Activated CD4-positive, alpha-beta T cell treated with anti-CD3 and anti-CD28 coated beads, Interleukin-2, amount 10 ng/mL, durations not matched to agents 7 days and 5 days (primary cell): ENCODE data around the gene TRDMT1. TPM values are rescaled to one million over a fixed set of nuclear protein-coding genes. Genes with fewer than 3 reads are reported as not detected.
"Not testable (repeated sequence)": the region's sequence is repeated elsewhere in the genome, so short reads cannot be mapped to it uniquely, and the experiment has no call there.

Source experiments
- CTCF ChIA-PET: fragments of 350-600 bp; sonication (Branson Sonifier 250); formaldehyde crosslinking; loops from one replicate; lab custom pipeline; 2021; ENCODE audit warnings: antibody characterized with exemption; lab: Charles Lee
- POLR2A ChIA-PET: fragments of 350-600 bp; sonication (Branson Sonifier 250); formaldehyde crosslinking; loops from one replicate; lab custom pipeline; 2021; ENCODE audit warnings: antibody characterized with exemption; lab: Charles Lee
- DNase-seq: peaks from one replicate; pipeline ENCODE4 v3.0.0-alpha.2; 2020
- H3K27ac Mint-ChIP-seq: one replicate; pipeline ENCODE4 v1.8.0; 2021; ENCODE audit warnings: mild to moderate bottlenecking, moderate library complexity, mixed read lengths
- H3K27me3 Mint-ChIP-seq: one replicate; pipeline ENCODE4 v1.8.0; 2021; ENCODE audit warnings: mixed read lengths
- H3K36me3 Mint-ChIP-seq: one replicate; pipeline ENCODE4 v1.8.0; 2021; ENCODE audit warnings: low read depth, mixed read lengths
- H3K4me1 Mint-ChIP-seq: one replicate; pipeline ENCODE4 v1.8.0; 2021; ENCODE audit warnings: mixed read lengths
- H3K4me3 Mint-ChIP-seq: one replicate; pipeline ENCODE4 v1.8.0; 2021; ENCODE audit warnings: mild to moderate bottlenecking, moderate library complexity, mixed read lengths
- H3K9me3 Mint-ChIP-seq: one replicate; pipeline ENCODE4 v1.8.0; 2021; ENCODE audit warnings: mixed read lengths
- total RNA-seq, 2 experiments: library from RNA; stranded (reverse); gene quantifications; one replicate each; pipeline ENCODE4 v1.2.3, GENCODE V29; 2021

The TRDMT1 gene
- total RNA-seq, 2 experiments from 2014 or later, result 14.1 to 17.2 TPM

- H3K36me3 Mint-ChIP-seq, H3K9me3 Mint-ChIP-seq, H3K27me3 Mint-ChIP-seq, POLR2A ChIA-PET, DNase-seq, H3K4me3 Mint-ChIP-seq, H3K27ac Mint-ChIP-seq: not testable (repeated sequence)
- H3K4me1 Mint-ChIP-seq, result peaks cover 16% of the 10 kb centered on the region
- CTCF ChIA-PET, result interaction anchor here (0.6 to 1.0 kb wide), 2 partner anchors 19 to 674 kb away, joined by 4 to 6 read pairs; no protein-coding TSS in a partner anchor
These were observed 86.5 kb downstream of the TRDMT1 start for GRCh38 chr10:17114878-17115444.

DNA sequence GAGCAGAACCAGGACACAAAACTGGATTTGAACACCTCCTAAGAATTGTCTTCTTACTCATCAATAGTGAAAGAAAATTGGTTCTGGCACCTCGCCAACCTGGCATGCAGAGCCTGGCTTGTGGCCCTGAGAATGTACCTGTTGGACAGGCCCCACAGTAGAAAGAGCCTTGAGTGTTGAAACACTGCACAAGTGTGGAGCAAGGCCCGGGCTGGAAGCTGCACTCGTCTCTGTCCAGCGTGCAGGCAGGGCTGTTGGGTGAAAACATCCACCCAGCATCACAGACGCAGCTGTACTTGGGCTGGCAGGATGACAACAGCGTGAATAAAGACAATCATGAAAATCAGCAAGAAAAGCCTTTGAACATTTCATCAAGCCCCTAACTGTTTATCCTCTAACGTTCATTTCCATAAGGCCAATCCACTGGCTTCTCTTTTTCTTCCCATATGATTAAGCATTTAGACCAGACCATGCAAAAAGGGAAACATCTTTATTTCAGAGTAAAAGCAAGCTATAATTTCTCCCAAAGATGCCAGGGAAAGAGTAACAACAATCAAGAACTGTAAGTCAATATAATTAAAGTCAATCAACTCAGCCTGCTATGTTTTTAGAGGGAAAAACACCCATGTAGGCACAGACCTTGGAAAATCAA is 87.5 kb downstream of the TRDMT1 start:
- POLR2A ChIA-PET, result no interaction called here
- peaks cover 17% of the 10 kb centered on the region for H3K4me1 Mint-ChIP-seq
- H3K36me3 Mint-ChIP-seq, result peaks cover 10% of the 10 kb centered on the region
- no peak for DNase-seq
- no peak overlapping the region for H3K27ac Mint-ChIP-seq
- no peak overlapping the region for H3K4me3 Mint-ChIP-seq
- CTCF ChIA-PET, result interaction anchor here (0.6 to 1.1 kb wide), 2 partner anchors 301 to 675 kb away, joined by 3 to 6 read pairs; no protein-coding TSS in a partner anchor
- H3K27me3 Mint-ChIP-seq, result no peaks in the 10 kb centered on the region
- H3K9me3 Mint-ChIP-seq, result no peaks in the 10 kb centered on the region

- Mint-ChIP-seq H3K27me3 (no peaks in the 10 kb centered on the region), H3K36me3 (peaks cover 10% of the 10 kb centered on the region), H3K9me3 (no peaks in the 10 kb centered on the region), H3K4me3 (no peak overlapping the region), H3K27ac (no peak overlapping the region), H3K4me1 (peaks cover 17% of the 10 kb centered on the region)
- no peak for DNase-seq
- CTCF ChIA-PET, result interaction anchor here (1.1 kb wide), 1 partner anchor 300 kb away, joined by 3 read pairs; no protein-coding TSS in a partner anchor
- POLR2A ChIA-PET, result no interaction called here
These were observed 88.1 kb downstream of the TRDMT1 start for GRCh38 chr10:17113346-17113745.

GRCh38 chr10:17112566-17112965 is 88.9 kb downstream of the TRDMT1 start:
- CTCF ChIA-PET, result no interaction called here
- POLR2A ChIA-PET, result no interaction called here
- Mint-ChIP-seq H3K36me3 (peaks cover 10% of the 10 kb centered on the region), H3K9me3 (no peaks in the 10 kb centered on the region), H3K4me1 (peaks cover 17% of the 10 kb centered on the region), H3K4me3 (no peak overlapping the region), H3K27ac (no peak overlapping the region), H3K27me3 (no peaks in the 10 kb centered on the region)
- DNase-seq, result no peak

DNA sequence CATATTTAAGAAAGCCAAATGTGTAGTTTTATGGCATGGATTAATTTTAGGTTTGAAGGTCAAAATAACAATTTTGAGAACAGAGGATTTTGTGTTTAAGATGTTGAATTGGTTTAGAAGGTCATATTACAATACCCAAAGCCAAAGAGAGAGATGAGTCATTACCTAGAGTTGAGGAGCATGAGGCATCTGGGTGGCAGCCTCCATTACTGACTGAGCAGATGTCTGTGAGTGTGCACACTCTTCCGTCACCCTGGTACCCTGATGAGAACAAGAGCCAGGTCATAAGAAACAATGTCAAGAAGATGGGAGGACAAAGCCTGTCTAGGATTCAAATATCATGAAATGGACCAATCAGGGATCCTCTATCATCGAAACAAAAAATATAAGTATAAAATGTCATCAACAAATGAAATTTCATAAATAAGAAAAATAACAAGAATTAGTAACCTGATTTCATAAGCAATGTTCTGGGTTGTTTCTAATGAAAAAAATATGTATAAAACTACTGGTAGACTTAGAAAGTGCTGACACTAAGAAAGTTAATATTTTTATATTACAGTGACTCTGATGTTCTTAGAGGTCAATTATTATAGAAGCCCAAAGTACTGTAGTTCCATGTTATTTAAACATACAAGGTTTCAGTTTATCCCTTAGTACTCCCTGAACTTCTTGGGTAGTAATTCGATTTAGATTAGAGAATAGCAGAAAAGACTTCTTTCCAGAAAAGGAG is 91.8 kb downstream of the TRDMT1 start:
- peaks cover 10% of the 10 kb centered on the region for H3K36me3 Mint-ChIP-seq
- CTCF ChIA-PET, result no interaction called here

DNA sequence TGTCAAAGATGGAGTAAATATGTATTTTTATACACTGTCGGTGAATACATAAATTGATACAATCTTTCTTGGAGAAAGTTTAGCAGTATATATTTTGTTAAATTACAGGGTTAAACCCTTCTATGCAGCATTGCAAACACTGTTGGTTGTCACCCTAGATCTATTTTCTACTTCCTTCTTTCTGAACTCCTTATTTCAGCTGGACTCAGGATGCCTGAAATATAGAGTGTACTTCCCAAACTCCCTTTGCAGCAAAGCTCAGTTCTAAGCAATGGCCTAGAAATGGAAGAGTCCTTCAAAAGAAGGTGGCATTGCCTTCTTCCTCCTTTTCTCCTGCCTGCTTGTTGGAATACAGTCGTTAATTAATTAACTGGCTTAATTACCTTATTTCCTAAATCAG is 92.4 kb downstream of the TRDMT1 start:
- no peaks in the 10 kb centered on the region for H3K9me3 Mint-ChIP-seq
- H3K4me3 Mint-ChIP-seq, result no peak overlapping the region
- no peak overlapping the region for H3K27ac Mint-ChIP-seq
- H3K27me3 Mint-ChIP-seq, result no peaks in the 10 kb centered on the region
- ChIA-PET CTCF (no interaction called here), POLR2A (no interaction called here)
- peaks cover 7% of the 10 kb centered on the region for H3K36me3 Mint-ChIP-seq
- DNase-seq, result no peak
- peaks cover 3% of the 10 kb centered on the region for H3K4me1 Mint-ChIP-seq

More for the DNA sequence above, 91.8 kb downstream of the TRDMT1 start:
- no peak for DNase-seq
- POLR2A ChIA-PET, result no interaction called here
- H3K4me3 Mint-ChIP-seq, result no peak overlapping the region
- H3K4me1 Mint-ChIP-seq, result peaks cover 8% of the 10 kb centered on the region
- no peak overlapping the region for H3K27ac Mint-ChIP-seq
- H3K27me3 Mint-ChIP-seq, result no peaks in the 10 kb centered on the region
- no peaks in the 10 kb centered on the region for H3K9me3 Mint-ChIP-seq

GRCh38 chr10:17106991-17107390 is 94.5 kb downstream of the TRDMT1 start:
- Mint-ChIP-seq H3K27ac (no peak overlapping the region), H3K27me3 (no peaks in the 10 kb centered on the region), H3K36me3 (peaks cover 4% of the 10 kb centered on the region), H3K4me3 (no peak overlapping the region), H3K9me3 (no peaks in the 10 kb centered on the region), H3K4me1 (peaks cover 1% of the 10 kb centered on the region)
- CTCF ChIA-PET, result interaction anchor here (0.6 kb wide), 1 partner anchor 196 kb away, joined by 3 read pairs; no protein-coding TSS in a partner anchor
- POLR2A ChIA-PET, result no interaction called here
- no peak for DNase-seq

DNA sequence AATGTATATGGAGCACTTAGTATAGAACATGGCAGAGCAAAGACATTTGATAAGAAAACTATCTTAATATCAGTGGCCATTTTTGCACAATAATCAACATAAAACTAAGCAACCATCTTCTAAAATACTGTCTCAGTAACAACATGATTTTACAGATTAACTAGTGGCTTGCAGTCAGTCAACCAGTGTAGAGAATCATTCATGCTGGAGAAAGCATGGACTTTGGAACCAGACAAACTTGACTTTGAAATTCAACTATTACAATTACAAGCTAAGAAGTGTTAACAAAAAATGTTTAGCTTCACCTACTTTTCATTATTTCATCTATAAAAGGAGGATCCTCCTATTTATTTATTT is 99.6 kb downstream of the TRDMT1 start:
- Mint-ChIP-seq H3K4me3 (no peak overlapping the region), H3K27me3 (no peaks in the 10 kb centered on the region), H3K27ac (no peak overlapping the region), H3K36me3 (peaks cover 1% of the 10 kb centered on the region), H3K4me1 (no peaks in the 10 kb centered on the region), H3K9me3 (peaks cover 3% of the 10 kb centered on the region)
- ChIA-PET CTCF (no interaction called here), POLR2A (no interaction called here)
- DNase-seq, result no peak

- Mint-ChIP-seq H3K27me3 (no peaks in the 10 kb centered on the region), H3K4me3 (no peak overlapping the region), H3K4me1 (no peaks in the 10 kb centered on the region), H3K36me3 (peaks cover 1% of the 10 kb centered on the region), H3K27ac (no peak overlapping the region), H3K9me3 (peaks cover 5% of the 10 kb centered on the region)
- ChIA-PET CTCF (no interaction called here), POLR2A (no interaction called here)
- no peak for DNase-seq
These were observed 100.1 kb downstream of the TRDMT1 start for GRCh38 chr10:17101257-17101909.

GRCh38 chr10:17100586-17100985 is 100.9 kb downstream of the TRDMT1 start:
- DNase-seq, result no peak
- H3K9me3 Mint-ChIP-seq, result peaks cover 9% of the 10 kb centered on the region
- ChIA-PET CTCF (no interaction called here), POLR2A (no interaction called here)
- peaks cover 5% of the 10 kb centered on the region for H3K36me3 Mint-ChIP-seq
- no peaks in the 10 kb centered on the region for H3K4me1 Mint-ChIP-seq
- H3K27me3 Mint-ChIP-seq, result no peaks in the 10 kb centered on the region
- no peak overlapping the region for H3K27ac Mint-ChIP-seq
- H3K4me3 Mint-ChIP-seq, result no peak overlapping the region

DNA sequence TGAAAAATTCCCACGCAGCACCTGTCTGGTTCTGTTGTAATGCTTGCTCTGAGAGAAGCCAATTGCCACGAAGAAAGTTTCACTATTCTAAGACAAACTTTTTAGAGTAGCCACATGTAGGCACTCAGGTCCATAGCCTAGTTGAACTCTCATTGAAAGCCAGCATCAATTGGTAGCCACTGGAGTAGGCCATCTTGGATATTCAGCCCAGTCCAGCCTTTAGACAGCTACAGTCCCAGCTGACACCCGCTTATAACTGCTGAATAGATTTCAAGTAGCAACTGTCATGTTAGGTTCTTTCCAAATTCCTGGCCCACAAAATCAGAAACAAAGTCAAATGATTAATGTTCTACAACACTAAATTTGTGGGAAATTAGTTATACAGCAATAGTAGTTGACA is 103.5 kb downstream of the TRDMT1 start:
- peaks cover under 1% of the 10 kb centered on the region for H3K4me1 Mint-ChIP-seq
- POLR2A ChIA-PET, result no interaction called here
- peaks cover 14% of the 10 kb centered on the region for H3K36me3 Mint-ChIP-seq
- H3K4me3 Mint-ChIP-seq, result no peak overlapping the region
- H3K9me3 Mint-ChIP-seq, result peaks cover 20% of the 10 kb centered on the region
- no peak overlapping the region for H3K27ac Mint-ChIP-seq
- H3K27me3 Mint-ChIP-seq, result no peaks in the 10 kb centered on the region
- no peak for DNase-seq
- CTCF ChIA-PET, result no interaction called here
